Endothelial cell (in vitro differentiated cells): ENCODE data around the gene SYNPO. TPM values are rescaled to one million over a fixed set of nuclear protein-coding genes. Genes with fewer than 3 reads are reported as not detected.

Source experiments
- DNase-seq: peaks from one replicate; pipeline ENCODE4 v3.0.0; 2021; ENCODE audit warnings: low spot score
- H3K27ac Mint-ChIP-seq: one replicate; pipeline ENCODE4 v1.8.0; 2021; ENCODE audit warnings: mixed read lengths, inconsistent platforms; ENCODE audit not compliant: unreplicated experiment
- H3K27me3 Mint-ChIP-seq: one replicate; pipeline ENCODE4 v1.8.0; 2021; ENCODE audit warnings: mild to moderate bottlenecking, moderate library complexity, mixed read lengths, inconsistent platforms; ENCODE audit not compliant: unreplicated experiment
- H3K36me3 Mint-ChIP-seq: one replicate; pipeline ENCODE4 v1.8.0; 2021; ENCODE audit warnings: mild to moderate bottlenecking, low read depth, mixed read lengths, inconsistent platforms; ENCODE audit not compliant: unreplicated experiment
- H3K4me1 Mint-ChIP-seq: one replicate; pipeline ENCODE4 v1.8.0; 2021; ENCODE audit warnings: mild to moderate bottlenecking, mixed read lengths, inconsistent platforms; ENCODE audit not compliant: unreplicated experiment
- H3K4me3 Mint-ChIP-seq: one replicate; pipeline ENCODE4 v1.8.0; 2021; ENCODE audit warnings: mild to moderate bottlenecking, mixed read lengths, inconsistent platforms; ENCODE audit not compliant: unreplicated experiment
- H3K9me3 Mint-ChIP-seq: one replicate; pipeline ENCODE4 v1.8.0; 2021; ENCODE audit warnings: mixed read lengths, inconsistent platforms; ENCODE audit not compliant: unreplicated experiment
- CTCF ChIP-seq: fragments of 200-600 bp; sonication (generic); IDR thresholded peaks from one replicate; pipeline ENCODE4 v1.5.0; 2021; ENCODE audit warnings: antibody characterized with exemption; ENCODE audit not compliant: unreplicated experiment
- total RNA-seq: library from RNA; stranded (reverse); fragmentation: NEBNext Ultra II Directional; extraction: Animal tissue kit (Norgen Biotek cat#: 25700); gene quantifications from one replicate; pipeline ENCODE4 v1.2.1, GENCODE V29; 2021; ENCODE audit not compliant: unreplicated experiment

Gene SYNPO
- total RNA-seq, 1 donor from 2014 or later = 94.3 TPM

DNA sequence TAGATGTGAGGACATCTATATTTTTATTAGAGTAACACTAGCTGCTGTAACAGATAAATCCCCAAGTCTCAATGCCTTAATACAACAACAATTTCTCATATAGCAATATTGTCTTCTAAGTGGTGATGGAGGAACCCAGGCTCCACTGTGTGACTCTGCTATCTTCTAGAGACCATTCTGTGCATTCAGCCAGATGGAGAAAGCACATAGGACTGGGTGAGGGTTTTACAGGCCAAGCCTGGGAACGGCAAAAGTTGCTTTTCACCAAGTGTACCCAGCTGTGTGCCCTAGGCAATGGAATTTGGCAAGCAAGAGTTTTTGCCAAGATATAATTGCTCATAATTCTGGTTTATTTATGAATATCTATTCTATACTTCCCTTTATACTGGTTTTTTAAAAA is 48.7 kb downstream of the SYNPO start:
- no peak for TF ChIP-seq CTCF
- peaks cover 31% of the 10 kb centered on the region for H3K36me3 Mint-ChIP-seq
- H3K4me1 Mint-ChIP-seq = no peaks in the 10 kb centered on the region
- no peaks in the 10 kb centered on the region for H3K9me3 Mint-ChIP-seq
- no peaks in the 10 kb centered on the region for H3K27me3 Mint-ChIP-seq
- no peak overlapping the region for H3K27ac Mint-ChIP-seq
- H3K4me3 Mint-ChIP-seq = no peak overlapping the region
- DNase-seq = no peak

GRCh38 chr5:150690760-150691159 is 50.3 kb downstream of the SYNPO start:
- no peak for TF ChIP-seq CTCF
- Mint-ChIP-seq H3K9me3 (no peaks in the 10 kb centered on the region), H3K27me3 (no peaks in the 10 kb centered on the region), H3K4me3 (no peak overlapping the region), H3K4me1 (no peaks in the 10 kb centered on the region), H3K27ac (no peak overlapping the region), H3K36me3 (peaks cover 44% of the 10 kb centered on the region)
- DNase-seq = no peak

GRCh38 chr5:150692276-150692675 is 51.8 kb downstream of the SYNPO start:
- no peaks in the 10 kb centered on the region for H3K27me3 Mint-ChIP-seq
- peaks cover 49% of the 10 kb centered on the region for H3K36me3 Mint-ChIP-seq
- H3K9me3 Mint-ChIP-seq = no peaks in the 10 kb centered on the region
- H3K4me1 Mint-ChIP-seq = no peaks in the 10 kb centered on the region
- TF ChIP-seq CTCF = no peak
- no peak overlapping the region for H3K27ac Mint-ChIP-seq
- H3K4me3 Mint-ChIP-seq = no peak overlapping the region
- DNase-seq = no peak

DNA sequence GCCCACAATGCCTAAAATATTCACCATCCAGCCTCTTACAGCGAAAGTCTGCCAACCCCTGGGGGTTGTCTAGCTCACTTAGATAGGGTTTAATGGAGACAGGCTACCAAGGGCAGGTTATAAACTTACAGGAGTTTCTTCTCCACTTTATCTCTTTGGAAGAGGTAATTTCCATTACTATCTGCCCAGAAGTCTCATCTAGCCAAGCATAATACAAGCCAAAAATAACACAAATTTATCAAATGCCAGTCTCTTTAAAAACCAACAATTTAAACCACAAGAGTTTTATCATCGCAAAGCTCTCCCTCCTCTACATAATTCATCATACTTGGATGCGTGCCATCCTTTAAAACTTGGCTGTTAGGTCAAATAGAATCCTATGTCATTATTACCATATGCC is 54.2 kb downstream of the SYNPO start:
- no peak for TF ChIP-seq CTCF
- H3K27ac Mint-ChIP-seq = no peak overlapping the region

GRCh38 chr5:150700246-150700593 is 59.8 kb downstream of the SYNPO start:
- H3K27ac Mint-ChIP-seq = no peak overlapping the region
- no peaks in the 10 kb centered on the region for H3K27me3 Mint-ChIP-seq

More for the DNA sequence above, 54.2 kb downstream of the SYNPO start:
- no peak for DNase-seq
- no peaks in the 10 kb centered on the region for H3K4me1 Mint-ChIP-seq
- H3K4me3 Mint-ChIP-seq = no peak overlapping the region
- H3K36me3 Mint-ChIP-seq = peaks cover 60% of the 10 kb centered on the region
- no peaks in the 10 kb centered on the region for H3K9me3 Mint-ChIP-seq
- no peaks in the 10 kb centered on the region for H3K27me3 Mint-ChIP-seq

More at GRCh38 chr5:150700246-150700593, 59.8 kb downstream of the SYNPO start:
- no peak for TF ChIP-seq CTCF
- Mint-ChIP-seq H3K4me1 (no peaks in the 10 kb centered on the region), H3K36me3 (peaks cover 21% of the 10 kb centered on the region), H3K4me3 (no peak overlapping the region), H3K9me3 (no peaks in the 10 kb centered on the region)
- no peak for DNase-seq
